HG02642 (cell line): Measurements from ENCODE around the gene MYO1E.
"Not testable (repeated sequence)": the region's sequence is repeated elsewhere in the genome, so short reads cannot be mapped to it uniquely, and the experiment has no call there.

Experiments
- ATAC-seq: cut with Tn5 transposase; IDR thresholded peaks from one replicate; pipeline ENCODE4 v1.9.1; 2021; ENCODE audit warnings: mild to moderate bottlenecking; ENCODE audit not compliant: unreplicated experiment, poor library complexity

The MYO1E gene

DNA sequence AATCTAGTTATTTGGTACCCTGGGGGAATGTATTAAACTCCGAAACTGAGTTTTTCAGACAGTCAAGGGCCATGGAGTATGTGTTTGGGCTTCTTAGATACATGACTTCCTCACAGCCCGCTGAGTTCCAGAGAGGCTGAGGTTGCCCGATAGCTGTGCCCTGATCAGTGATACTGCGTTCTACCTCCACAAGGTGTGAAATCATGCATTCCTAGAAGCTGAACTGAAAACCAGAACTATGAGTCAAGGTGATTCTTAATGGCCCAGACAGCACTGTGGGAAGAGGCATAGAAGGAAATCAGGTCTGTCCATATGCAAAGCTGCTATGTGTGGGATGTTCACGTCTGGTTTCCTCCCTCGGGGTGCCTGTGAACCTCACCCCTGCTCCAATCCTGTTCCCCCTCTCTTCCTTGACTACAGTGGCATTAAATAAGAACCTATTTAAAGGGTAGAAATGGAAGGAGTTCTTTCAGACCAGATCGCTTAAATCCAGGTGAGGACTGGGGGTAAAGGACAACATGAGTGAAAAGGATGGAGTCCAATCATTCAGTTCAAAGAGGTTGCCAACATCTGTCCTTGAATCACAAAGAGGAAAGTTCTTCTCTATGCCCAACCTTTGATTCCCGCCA lies 74.3 kb downstream of the MYO1E start:
- peak; percentile 66 for ATAC-seq

DNA sequence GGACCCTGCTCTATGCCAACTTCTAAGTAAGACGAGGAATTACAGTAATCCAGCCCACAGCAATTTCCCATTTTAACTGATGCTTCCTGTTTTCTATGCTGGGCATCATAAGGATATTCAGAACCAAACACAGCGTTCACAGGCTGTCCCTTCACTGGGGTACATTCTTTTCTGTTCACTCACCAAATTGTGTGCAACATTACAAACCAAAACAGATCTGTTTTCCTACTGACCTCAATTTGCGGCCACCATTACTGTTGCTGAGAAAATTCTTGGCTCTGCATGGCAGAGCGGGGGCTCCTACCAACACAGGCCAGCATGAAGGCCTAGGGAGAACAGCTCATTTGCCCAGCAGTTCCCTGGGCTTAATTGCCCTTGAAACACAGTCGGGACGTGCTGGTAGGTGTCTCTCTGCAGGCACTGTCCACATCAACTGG lies 76.5 kb downstream of the MYO1E start:
- no peak for ATAC-seq

DNA sequence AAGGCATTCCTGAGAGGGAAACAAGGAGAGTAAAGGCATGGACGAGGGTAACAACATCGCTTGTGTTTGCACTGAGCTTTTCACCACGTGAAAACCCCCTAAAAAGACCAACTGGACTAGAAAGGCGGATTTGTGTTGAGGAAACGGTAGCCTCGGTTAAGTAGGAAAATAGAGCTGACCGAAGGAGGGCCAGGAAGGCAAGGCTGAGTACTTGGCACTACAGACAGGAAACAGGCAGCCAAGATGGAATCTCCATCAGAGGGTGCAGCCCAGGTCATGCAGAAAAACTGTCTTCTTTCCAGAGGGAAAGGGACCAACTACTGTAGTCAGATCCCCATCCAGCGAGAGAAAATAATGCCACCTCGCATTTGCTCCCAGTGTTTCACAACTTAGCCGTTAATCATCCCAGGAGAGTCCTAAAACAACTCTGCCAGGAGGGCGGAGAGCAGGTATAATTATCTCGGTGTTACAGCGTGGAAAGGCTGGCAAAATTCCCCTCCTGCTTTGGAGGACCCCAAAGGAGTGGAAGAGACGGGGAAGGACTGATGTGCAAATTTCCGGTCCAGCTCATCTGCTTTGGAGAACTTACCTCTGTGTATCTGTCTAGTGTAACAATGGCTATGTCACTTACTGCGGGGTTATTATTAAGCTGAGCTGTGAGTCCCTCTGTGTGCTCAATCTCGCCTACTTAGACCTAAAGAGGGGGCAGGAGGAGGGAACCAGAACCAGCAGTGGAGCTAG lies 77.2 kb downstream of the MYO1E start:
- ATAC-seq, result no peak

DNA sequence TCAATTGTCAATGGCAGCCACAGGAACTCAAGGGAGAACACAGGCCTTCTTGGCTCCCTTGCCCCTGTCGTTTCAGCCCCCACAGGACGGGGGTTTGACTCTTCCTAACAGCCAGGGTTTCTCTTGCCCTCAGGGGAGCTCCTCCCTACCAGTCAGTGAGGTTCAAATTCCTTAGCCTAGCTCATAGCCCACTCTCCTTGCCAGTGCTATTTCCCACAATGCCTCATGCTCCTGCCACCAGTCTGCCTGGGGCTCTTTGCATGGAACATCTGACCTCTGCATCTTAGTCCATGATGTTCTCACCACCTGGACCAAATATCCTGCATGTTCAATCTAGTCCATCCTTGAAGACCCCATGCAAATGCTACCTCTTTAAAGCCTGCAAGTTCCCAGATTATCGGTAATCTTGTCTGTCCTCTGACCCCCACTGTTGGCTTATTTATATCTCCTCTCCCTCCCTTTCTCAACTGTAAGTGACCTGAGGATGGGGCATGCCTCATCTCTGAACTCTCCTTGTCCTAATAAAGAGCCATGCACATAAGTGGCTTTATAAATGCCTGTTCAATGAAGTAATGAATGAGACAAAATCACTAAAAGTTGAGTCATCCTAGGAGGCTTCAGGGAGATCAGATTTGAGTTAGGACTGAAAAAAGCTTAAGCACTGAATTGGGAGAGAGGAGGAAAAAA lies 78.0 kb downstream of the MYO1E start:
- ATAC-seq, result no peak

DNA sequence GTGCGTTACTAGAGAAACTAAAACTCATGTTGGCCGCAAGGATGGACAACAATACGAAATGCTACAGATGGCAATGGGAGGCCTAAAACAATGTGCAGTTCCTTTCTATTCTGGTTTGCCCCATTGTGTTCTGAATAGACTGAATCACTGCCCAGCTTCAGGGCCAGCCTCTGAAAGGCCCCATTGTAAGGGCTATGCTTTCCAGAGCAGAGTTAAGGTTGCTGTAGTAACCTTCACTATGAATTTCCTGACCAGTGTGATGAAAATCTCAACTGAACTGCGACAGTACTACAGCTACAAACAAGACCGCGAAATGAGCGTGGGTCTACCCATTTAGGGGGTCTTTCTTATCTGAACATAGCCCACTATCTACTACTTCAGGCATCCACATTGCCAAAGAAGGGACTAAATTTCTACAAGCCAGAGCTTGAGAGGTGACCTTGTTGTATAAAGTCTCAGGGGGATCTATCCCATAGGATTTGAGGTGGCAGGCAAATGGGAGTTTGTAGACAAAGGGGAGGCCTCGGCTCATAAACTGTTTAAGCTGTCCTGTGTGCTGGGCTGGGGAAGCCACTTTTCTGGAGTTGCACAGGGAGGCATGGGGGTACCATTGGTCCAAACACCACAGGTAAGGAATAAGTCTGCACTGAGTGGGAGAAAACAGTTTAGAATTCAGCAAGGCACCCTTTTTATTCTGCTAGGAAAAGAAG lies 80.1 kb downstream of the MYO1E start:
- ATAC-seq, result no peak

DNA sequence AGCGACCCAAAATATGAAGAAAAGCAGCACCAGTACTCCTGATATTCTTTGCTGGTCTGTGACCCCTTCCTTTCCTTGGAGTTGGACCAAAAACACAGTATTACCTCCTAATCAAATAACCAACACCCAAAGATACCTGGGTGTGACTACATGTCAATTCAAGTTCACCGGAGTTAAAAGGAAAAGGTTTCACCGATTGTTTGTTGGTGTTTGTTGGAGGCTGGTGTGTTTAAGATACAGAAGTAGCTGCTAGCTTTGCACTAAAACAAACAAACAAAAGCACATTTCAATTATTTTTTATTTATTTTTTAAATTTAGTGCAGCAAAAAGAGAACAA lies 81.5 kb downstream of the MYO1E start:
- no peak for ATAC-seq

DNA sequence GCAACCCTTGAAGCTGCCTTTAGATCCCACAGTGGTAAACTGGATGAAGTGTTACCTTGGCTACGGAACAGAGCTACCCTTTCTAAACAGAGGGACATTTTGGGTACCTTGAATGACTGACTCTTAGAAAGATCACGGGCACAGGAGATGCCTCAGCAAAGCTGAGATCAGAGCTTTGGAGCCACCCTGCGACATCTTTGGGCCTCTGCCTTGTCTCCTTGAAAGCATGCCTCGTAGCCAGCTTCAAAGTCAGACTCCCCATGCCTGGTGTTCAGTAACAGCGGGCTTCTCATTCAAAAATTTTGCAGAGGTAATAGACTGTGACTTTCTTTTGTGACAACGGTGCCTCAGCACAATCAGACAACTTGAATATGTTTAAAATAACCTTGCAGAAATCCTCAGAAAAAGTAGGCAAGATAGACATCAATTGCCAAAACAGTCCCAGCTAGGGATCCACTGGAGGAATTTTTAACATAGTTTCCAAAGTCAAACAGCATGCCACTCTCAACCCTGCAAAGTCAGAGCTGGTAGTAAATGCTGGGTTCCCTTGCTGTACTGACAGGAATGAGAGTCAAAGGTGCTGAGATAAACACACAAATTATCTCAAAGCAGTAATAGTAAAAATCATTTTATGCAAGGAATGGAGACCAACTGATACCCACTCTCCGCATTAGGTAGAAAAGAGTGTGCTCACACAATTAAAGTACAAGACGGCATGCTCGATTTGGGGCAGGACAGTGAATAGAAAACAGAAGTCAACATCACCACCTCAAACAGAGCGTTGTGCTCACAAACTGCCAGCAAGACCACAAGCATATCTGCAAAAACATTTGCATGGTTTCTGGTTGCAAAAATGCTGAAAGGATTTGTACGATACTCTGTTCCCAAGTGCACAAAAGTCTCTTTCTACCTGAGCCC lies 82.1 kb downstream of the MYO1E start:
- ATAC-seq, result no peak

DNA sequence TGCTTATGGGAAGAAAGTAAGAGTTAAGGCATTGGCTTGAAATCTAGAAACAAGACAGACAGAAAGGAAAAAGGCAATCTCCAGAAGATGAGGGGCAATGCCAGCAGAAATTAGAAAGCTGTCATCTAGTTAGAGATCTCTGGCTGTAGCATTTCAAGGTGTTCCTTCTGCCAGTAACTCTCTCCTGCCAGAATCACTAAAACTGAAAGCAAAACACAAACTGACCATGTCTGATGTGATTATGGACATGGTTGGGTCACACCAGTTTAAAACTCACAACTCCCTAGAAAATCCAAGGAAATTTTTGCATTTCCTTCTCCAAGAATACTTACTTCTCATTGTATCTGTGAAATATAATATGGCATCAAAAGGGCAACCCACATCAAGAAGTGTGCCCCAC lies 83.1 kb downstream of the MYO1E start:
- no peak for ATAC-seq

DNA sequence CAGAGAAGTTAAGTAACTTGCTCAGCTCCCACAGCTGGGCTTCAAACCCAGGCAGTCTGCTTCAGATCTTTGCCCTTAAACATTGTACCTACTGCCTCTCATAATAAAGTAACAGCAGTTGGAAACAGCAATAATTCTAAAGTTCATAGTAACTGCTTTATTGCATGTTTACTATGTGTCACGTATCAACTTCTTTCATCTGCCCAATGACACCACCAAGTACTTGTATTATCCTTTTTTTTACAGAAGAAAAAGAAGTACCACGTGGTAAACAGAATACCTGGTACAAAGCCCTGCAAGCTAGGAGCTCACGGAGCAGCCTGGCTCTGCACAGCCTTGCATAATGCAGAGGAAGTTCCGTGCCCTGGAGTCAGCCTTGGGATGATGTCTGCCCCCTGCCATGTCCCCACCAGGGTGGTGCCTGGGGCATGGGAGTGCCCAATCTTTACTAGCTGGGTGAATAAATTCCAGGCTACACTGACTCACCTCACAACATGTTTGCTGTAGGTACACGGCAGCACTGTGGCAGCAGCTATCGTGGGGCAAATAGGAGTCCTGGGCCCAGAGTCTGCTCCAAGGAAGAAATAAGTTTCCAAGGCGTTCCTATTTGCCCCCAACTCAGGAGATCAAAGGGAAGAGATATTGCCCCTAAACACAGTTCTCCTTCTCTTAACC lies 88.8 kb downstream of the MYO1E start:
- ATAC-seq, result no peak

DNA sequence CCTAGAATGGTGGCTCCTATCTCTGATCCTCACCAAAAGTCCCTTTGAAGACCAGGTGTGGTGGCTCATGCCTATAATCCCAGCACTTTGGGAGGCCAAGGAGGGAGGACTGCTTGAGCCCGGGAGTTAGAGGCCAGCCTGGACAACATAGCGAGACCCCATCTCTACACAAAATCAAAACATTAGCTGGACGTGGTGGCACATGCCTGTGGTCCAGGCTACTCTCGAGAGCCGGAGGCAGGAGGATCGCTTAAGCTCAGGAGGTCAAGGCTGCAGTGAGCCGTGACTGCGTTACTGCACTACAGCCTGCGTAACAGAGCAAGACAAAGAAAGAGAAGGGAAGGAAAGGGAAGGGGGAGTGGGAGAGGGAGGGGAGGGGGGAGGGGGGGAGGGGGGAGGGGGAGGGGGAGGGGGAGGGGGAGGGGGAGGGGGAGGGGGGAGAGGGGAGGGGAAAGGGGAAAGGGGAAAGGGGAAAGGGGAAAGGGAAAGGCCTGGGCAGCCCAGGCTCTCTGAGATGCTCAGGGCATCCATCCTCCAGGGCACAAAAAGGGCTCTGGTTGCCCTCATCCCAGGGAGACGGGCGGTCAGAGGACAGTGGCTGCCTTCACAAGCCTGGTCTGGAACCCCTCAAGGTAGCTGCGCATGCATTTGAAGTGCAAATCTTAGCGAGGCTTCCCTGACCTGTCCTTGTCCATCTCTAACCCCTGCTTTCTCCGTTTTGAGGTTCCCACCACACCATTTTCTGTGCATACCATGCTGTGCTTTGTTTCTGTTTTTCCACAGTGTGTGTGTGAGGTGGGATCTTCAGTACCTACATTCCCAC lies 89.9 kb downstream of the MYO1E start:
- ATAC-seq, result no peak

DNA sequence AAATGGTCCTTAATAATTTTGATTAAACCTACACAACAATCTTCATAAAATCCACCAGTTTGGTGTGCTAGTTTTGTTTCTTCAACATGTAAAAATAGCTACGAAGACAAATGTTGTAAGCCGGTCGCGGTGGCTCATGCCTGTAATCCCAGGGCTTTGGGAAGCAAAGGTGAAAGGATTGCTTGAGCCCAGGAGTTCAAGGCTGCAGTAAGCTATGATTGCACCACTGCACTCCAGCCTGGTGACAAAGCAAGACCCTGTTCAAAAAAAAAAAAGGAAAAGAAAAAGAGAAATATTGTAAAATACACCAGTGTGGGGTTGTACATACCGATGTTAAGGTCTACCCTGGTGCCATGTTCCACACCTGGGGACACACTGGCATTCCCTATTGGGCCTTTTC lies 91.0 kb downstream of the MYO1E start:
- ATAC-seq, result no peak

DNA sequence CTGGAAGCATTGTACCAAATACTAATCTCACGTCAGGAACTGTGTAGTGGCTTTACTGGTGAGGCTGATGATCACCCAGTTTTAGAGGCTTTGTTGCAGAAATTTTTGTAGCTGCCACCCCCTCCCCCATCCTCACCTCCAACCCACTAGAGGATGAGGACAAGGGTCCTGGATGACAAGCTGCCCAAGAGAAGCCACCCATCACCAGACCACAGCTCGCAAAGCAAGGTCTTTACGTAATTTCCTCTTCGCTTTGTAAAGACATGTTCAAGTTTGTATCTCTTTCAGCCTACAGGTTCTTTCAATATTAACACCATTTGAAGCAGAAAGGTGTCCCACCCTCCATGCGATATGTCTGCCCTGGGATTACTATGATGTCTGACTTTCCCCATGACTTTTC lies 91.8 kb downstream of the MYO1E start:
- ATAC-seq, result no peak

DNA sequence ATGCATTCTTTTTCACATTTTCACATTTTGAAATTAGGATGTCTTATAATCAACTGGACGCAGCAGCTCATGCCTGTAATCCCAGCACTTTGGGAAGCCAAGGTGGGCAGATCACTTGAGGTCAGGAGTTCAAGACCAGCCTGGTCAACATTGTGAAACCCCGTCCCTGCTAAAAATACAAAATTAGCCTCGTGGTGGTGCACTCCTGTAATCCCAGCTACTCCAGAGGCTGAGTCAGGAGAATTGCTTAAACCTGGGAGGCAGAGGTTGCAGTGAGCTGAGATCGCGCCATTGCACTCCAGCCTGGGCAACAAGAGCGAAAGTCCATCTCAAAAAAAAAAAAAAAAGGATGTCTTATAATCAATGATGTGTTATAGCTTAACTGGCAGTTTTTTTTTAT lies 92.4 kb downstream of the MYO1E start:
- not testable (repeated sequence) for ATAC-seq

DNA sequence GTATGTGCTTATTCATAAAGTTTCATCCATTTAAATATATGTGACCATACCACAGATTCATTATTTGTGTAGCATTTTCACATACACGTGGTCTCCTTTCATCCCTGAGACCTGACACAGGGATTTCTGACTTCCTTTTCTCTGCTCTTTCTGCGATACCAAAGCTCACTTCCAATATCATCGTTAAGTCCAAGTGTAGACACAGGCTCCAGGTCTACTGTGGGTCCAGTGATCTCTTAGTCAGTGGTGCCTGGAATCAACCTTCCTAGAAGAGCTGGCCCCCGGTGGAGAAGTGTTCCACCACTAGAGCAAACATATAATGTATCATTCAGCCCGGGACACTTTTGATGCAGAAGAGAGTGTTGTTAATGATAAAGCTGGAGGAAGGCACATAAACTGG lies 93.6 kb downstream of the MYO1E start:
- no peak for ATAC-seq

DNA sequence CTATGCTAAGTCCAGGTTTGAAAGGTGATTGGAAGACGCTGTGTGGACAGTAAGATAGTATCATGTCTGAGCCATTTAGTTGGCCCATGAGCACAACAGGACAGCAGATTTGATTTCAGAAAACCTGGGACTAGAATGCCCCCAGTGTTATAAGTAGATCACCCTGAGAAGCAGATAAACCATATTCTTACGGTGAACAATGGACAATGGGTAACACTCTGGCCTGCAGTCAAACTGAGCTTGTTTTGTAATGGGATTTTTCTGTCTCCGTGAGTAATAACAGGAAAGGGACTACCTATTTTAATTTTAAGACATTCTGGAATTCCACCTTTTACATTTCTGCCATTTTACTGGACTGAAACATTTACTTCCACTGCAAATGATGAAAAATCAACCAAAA lies 94.6 kb downstream of the MYO1E start:
- no peak for ATAC-seq

DNA sequence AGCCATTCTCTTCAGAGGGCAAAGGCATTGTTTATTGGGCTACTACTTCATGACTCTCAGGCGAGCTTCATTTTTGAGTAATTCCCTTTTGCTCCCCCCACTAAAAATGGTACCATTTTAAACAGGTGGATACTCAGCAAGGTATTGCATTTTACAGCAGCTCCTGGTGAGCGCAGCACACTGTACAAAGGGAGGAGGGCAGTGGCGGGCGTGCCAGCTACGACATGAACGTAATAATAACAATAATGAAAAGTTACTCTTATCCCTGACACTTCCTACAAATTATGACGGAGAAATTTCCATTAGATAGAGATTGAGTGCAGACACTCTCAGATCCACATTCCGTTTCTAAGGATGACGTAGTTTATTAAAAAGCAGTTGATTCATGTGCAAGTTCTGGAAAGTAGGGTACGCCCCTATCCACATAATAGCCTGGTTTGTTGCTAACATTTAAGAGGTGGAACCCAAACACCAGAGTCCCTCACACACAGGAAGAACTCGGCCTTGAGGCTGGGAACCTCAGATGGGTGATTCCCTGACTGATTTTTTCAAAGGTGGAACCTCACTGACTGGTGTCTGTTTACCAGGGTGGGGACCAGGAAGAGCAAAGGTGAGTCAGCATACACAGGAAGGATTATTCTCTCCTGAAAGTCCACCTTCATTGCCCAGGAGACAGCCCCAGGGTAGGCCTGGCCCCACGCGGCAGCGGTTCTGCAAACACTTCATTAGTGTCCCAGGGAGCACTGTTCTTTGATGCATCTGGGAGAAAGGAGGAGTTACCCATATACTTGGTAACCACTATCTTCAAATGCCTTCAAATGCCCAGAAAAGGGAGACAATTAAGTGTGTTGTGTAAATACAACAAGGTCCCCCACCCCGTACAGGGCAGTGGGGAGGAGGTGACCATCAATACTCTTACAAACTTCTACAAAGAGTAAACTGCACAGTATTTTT lies 96.2 kb downstream of the MYO1E start:
- ATAC-seq, result no peak

DNA sequence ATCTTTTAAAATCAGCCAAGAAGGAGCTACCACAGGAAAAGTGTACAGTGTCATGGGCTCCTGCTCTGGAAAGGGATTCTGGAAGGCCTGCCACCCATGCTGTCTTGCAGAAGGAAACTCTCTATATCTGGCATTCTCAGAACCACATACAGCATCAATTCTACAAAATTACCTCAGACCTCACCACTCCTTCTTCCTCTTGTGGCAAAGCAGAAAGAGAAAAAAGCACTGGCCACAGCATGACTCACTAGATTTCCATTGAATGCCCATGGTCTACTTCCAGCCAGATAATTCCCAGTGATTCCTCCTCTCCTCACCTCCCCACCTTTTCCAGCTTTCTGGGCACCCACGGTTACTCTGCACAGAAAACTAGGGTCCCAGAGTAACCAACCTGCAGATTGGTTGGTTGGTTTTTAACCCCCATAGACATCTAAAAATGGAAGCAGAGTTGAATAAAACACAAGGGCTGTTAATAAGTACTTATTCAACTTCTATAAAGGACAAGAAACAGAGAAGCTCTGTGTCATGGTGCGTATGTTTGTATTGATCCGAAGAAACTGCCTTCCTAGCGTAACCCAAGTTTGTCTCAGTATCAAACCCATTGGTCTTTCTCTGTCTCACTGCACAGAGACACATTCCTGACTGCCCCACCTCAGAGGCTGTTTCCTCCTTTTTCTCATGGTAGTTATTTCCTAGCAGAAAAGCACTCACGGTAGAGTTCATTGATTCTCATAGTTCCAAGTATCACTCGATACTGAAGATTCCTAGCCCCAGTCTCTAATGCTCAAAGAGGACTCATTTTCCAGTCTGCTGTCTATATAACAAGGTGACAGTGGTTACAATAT lies 98.3 kb downstream of the MYO1E start:
- no peak for ATAC-seq
